ENCODE data around the gene AP5Z1. TPM values are rescaled to one million over a fixed set of nuclear protein-coding genes. Genes with fewer than 3 reads are reported as not detected.
"Not testable (repeated sequence)": the region's sequence is repeated elsewhere in the genome, so short reads cannot be mapped to it uniquely, and the experiment has no call there.

Gene AP5Z1
- total and polyA plus RNA-seq, 2 donors (not counting 1 experiment from before 2014, with no cell fraction given): 99.7 to 113 TPM

- TF ChIP-seq CTCF (IDR thresholded peaks at IDR 0.05) (no peak), EZH2 (IDR thresholded peaks at IDR 0.05; ENCODE audit: borderline replicate concordance, insufficient read depth, low read depth, low read length, poor library complexity, severe bottlenecking) (no peak)
- Histone ChIP-seq H3K4me1 (ENCODE audit: control insufficient read depth in 2 of 2, insufficient read depth in 2 of 2, low read length in 2 of 2) (peaks cover 0 to 9% of the 10 kb centered on the region in 2 donors), H3K9me3 (ENCODE audit: control extremely low read depth in 1 of 3, control insufficient read depth in 2 of 3, insufficient read depth in 1 of 3, low read length in 2 of 3) (peaks cover 0 to 14% (median 0%) of the 10 kb centered on the region in 3 donors), H3K4me3 (ENCODE audit: control extremely low read depth in 1 of 5, extremely low read depth in 1 of 5, insufficient read depth in 1 of 5, low read depth in 2 of 5, low read length in 4 of 5) (peak overlapping the region in 4 of 5 experiments; percentile 47 to 63 (median 61)), H3K9ac (ENCODE audit: low read length) (peak overlapping the region; percentile 68), H3K27ac (ENCODE audit: low read length in 2 of 2) (no peak overlapping the region), H3K4me2 (replicated peaks; ENCODE audit: low read depth, low read length, poor library complexity, severe bottlenecking) (peak overlapping the region; percentile 93), H2AFZ (ENCODE audit: insufficient read depth, low read depth, low read length, poor library complexity, severe bottlenecking) (peak overlapping the region; percentile 60), H3K27me3 (replicated peaks in 1 of 4; ENCODE audit: control extremely low read depth in 1 of 4, control insufficient read depth in 3 of 4, insufficient read depth in 4 of 4, low read length in 3 of 4) (no peaks in the 10 kb centered on the region), H3K79me2 (ENCODE audit: control insufficient read depth, insufficient read depth, low read length) (no peaks in the 10 kb centered on the region), H3K36me3 (replicated peaks in 1 of 2; ENCODE audit: control extremely low read depth in 1 of 2, control insufficient read depth in 1 of 2, extremely low read depth in 1 of 2, insufficient read depth in 2 of 2, low read length in 1 of 2) (peaks cover 0 to 32% of the 10 kb centered on the region in 2 experiments), H4K20me1 (ENCODE audit: control insufficient read depth, insufficient read depth, low read length, poor library complexity, severe bottlenecking) (no peaks in the 10 kb centered on the region)
- Mint-ChIP-seq H3K4me1 (peaks cover 2% of the 10 kb centered on the region), H3K9me3 (ENCODE audit: insufficient read depth) (no peaks in the 10 kb centered on the region), H3K27ac (no peak overlapping the region), H3K27me3 (no peaks in the 10 kb centered on the region), H3K4me3 (peak overlapping the region; percentile 61)
- 30% methylated on average over 46 of the region's 47 CpGs for WGBS (ENCODE audit: insufficient coverage)
- ChIA-PET POLR2A (interaction anchor here (0.7 to 2.1 kb wide), 2 partner anchors 17 to 109 kb away, joined by 4 to 9 read pairs; partner anchors contain the start of gene AP5Z1), CTCF (interaction anchor here (0.6 to 2.8 kb wide), 8 partner anchors 17 to 1436 kb away, joined by 4 to 14 read pairs (median 6); partner anchors contain the start of gene AP5Z1)
- ATAC-seq (ENCODE audit: low read depth) (peak; percentile 23), DNase-seq (no peak)
- intact Hi-C loops (cut with micrococcal nuclease): loop anchor here (1.0 to 10.0 kb wide), 4 partner anchors 17 to 400 kb away; partner anchors contain the start of genes AP5Z1 and WIPI2
Observed at GRCh38 chr7:4792537-4793126, 17.2 kb downstream of the AP5Z1 start.

GRCh38 chr7:4793385-4793993 is 18.1 kb downstream of the AP5Z1 start:
- intact Hi-C loops (cut with micrococcal nuclease): loop anchor here (5.0 to 10.0 kb wide), 2 partner anchors 181 to 399 kb away; partner anchors contain the start of gene WIPI2
- not testable (repeated sequence) for H3K4me1 ChIP-seq (ENCODE audit: control insufficient read depth in 2 of 2, insufficient read depth in 2 of 2, low read length in 2 of 2); H3K4me2 ChIP-seq (replicated peaks; ENCODE audit: low read depth, low read length, poor library complexity, severe bottlenecking); H2AFZ ChIP-seq (ENCODE audit: insufficient read depth, low read depth, low read length, poor library complexity, severe bottlenecking); H3K27ac ChIP-seq (ENCODE audit: low read length in 2 of 2); H3K79me2 ChIP-seq (ENCODE audit: control insufficient read depth, insufficient read depth, low read length); H3K27me3 ChIP-seq (replicated peaks in 1 of 4; ENCODE audit: control extremely low read depth in 1 of 4, control insufficient read depth in 3 of 4, insufficient read depth in 4 of 4, low read length in 3 of 4); H3K4me3 ChIP-seq (ENCODE audit: control extremely low read depth in 1 of 5, extremely low read depth in 1 of 5, insufficient read depth in 1 of 5, low read depth in 2 of 5, low read length in 4 of 5); H3K27ac Mint-ChIP-seq; H3K4me1 Mint-ChIP-seq; H3K9me3 Mint-ChIP-seq (ENCODE audit: insufficient read depth); ATAC-seq (ENCODE audit: low read depth); H3K9ac ChIP-seq (ENCODE audit: low read length); H4K20me1 ChIP-seq (ENCODE audit: control insufficient read depth, insufficient read depth, low read length, poor library complexity, severe bottlenecking); DNase-seq; H3K27me3 Mint-ChIP-seq
- H3K36me3 ChIP-seq (replicated peaks in 1 of 2; ENCODE audit: control extremely low read depth in 1 of 2, control insufficient read depth in 1 of 2, extremely low read depth in 1 of 2, insufficient read depth in 2 of 2, low read length in 1 of 2): peaks cover 0 to 26% of the 10 kb centered on the region in 2 experiments
- H3K4me3 Mint-ChIP-seq: peak overlapping the region; percentile 26
- ChIA-PET POLR2A (interaction anchor here (2.1 kb wide), 1 partner anchor 18 kb away, joined by 9 read pairs; the partner anchor contains the start of gene AP5Z1), CTCF (interaction anchor here (1.2 to 2.8 kb wide), 4 partner anchors 18 to 292 kb away, joined by 5 to 14 read pairs (median 8); partner anchors contain the start of gene AP5Z1)
- peaks cover 0 to 14% (median 0%) of the 10 kb centered on the region in 3 donors for H3K9me3 ChIP-seq (ENCODE audit: control extremely low read depth in 1 of 3, control insufficient read depth in 2 of 3, insufficient read depth in 1 of 3, low read length in 2 of 3)
- WGBS (ENCODE audit: insufficient coverage): 97% methylated on average over 30 of the region's 30 CpGs

- intact Hi-C loops (cut with micrococcal nuclease): loop anchor here (5.0 to 10.0 kb wide), 2 partner anchors 181 to 398 kb away; partner anchors contain the start of gene WIPI2
- H3K4me2 ChIP-seq (replicated peaks; ENCODE audit: low read depth, low read length, poor library complexity, severe bottlenecking); POLR2A ChIA-PET; H3K79me2 ChIP-seq (ENCODE audit: control insufficient read depth, insufficient read depth, low read length); H3K4me3 ChIP-seq (ENCODE audit: control extremely low read depth in 1 of 5, extremely low read depth in 1 of 5, insufficient read depth in 1 of 5, low read depth in 2 of 5, low read length in 4 of 5); H3K27me3 ChIP-seq (replicated peaks in 1 of 4; ENCODE audit: control extremely low read depth in 1 of 4, control insufficient read depth in 3 of 4, insufficient read depth in 4 of 4, low read length in 3 of 4); H3K27ac Mint-ChIP-seq; H3K4me1 ChIP-seq (ENCODE audit: control insufficient read depth in 2 of 2, insufficient read depth in 2 of 2, low read length in 2 of 2); H3K4me1 Mint-ChIP-seq; H3K9ac ChIP-seq (ENCODE audit: low read length); DNase-seq; H3K9me3 Mint-ChIP-seq (ENCODE audit: insufficient read depth); H4K20me1 ChIP-seq (ENCODE audit: control insufficient read depth, insufficient read depth, low read length, poor library complexity, severe bottlenecking); H2AFZ ChIP-seq (ENCODE audit: insufficient read depth, low read depth, low read length, poor library complexity, severe bottlenecking); H3K27me3 Mint-ChIP-seq; H3K27ac ChIP-seq (ENCODE audit: low read length in 2 of 2); ATAC-seq (ENCODE audit: low read depth): not testable (repeated sequence)
- CTCF ChIA-PET: interaction anchor here (1.3 to 2.8 kb wide), 2 partner anchors 18 to 180 kb away, joined by 5 to 14 read pairs; partner anchors contain the start of gene AP5Z1
- H3K9me3 ChIP-seq (ENCODE audit: control extremely low read depth in 1 of 3, control insufficient read depth in 2 of 3, insufficient read depth in 1 of 3, low read length in 2 of 3): peaks cover 0 to 14% (median 0%) of the 10 kb centered on the region in 3 donors
- H3K36me3 ChIP-seq (replicated peaks in 1 of 2; ENCODE audit: control extremely low read depth in 1 of 2, control insufficient read depth in 1 of 2, extremely low read depth in 1 of 2, insufficient read depth in 2 of 2, low read length in 1 of 2): peaks cover 0 to 20% of the 10 kb centered on the region in 2 experiments
- 83% methylated on average over 5 of the region's 14 CpGs for WGBS (ENCODE audit: insufficient coverage)
- peak overlapping the region; percentile 26 for H3K4me3 Mint-ChIP-seq
Observed at GRCh38 chr7:4794171-4794570, 18.7 kb downstream of the AP5Z1 start.

Data from B cell (primary cell).